ENCODE results near the gene PHRF1.

The PHRF1 gene

DNA sequence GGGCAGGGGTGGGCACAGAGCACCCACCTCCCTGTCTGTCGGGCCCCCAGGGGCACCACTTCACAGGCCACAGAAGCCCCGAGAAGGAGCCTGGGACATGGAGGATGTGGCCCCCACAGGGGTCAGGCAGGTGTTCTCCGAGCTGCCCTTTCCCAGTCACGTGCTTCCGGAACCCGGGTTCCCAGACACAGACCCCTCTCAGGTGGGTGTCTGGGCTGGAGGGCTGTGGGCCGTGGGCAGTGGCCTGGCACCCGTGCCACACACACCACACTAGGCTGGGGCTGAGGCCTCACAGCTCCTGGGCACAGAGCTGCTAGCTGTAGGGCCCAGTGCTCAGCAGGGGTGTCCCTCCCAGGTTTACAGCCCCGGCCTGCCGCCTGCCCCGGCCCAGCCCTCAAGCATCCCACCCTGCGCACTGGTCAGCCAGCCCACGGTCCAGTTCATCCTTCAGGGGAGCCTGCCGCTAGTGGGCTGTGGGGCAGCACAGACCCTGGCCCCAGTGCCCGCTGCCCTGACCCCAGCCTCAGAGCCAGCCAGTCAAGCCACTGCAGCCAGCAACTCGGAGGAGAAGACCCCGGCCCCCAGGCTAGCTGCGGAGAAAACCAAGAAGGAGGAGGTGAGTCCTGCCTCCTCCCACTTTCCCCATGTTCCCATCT lies 34.0 kb downstream of the PHRF1 start:
- no peak for TF ChIP-seq CTCF (IDR thresholded peaks at IDR 0.05; ENCODE audit: insufficient read depth, missing control alignments)
- FAIRE-seq (no peak), DNase-seq (ENCODE audit: insufficient read length, low spot score) (no peak)

GRCh38 chr11:611001-611996 lies 35.0 kb downstream of the PHRF1 start:
- FAIRE-seq = no peak
- DNase-seq (ENCODE audit: insufficient read length, low spot score) = no peak
- no peak for TF ChIP-seq CTCF (IDR thresholded peaks at IDR 0.05; ENCODE audit: insufficient read depth, missing control alignments)

DNA sequence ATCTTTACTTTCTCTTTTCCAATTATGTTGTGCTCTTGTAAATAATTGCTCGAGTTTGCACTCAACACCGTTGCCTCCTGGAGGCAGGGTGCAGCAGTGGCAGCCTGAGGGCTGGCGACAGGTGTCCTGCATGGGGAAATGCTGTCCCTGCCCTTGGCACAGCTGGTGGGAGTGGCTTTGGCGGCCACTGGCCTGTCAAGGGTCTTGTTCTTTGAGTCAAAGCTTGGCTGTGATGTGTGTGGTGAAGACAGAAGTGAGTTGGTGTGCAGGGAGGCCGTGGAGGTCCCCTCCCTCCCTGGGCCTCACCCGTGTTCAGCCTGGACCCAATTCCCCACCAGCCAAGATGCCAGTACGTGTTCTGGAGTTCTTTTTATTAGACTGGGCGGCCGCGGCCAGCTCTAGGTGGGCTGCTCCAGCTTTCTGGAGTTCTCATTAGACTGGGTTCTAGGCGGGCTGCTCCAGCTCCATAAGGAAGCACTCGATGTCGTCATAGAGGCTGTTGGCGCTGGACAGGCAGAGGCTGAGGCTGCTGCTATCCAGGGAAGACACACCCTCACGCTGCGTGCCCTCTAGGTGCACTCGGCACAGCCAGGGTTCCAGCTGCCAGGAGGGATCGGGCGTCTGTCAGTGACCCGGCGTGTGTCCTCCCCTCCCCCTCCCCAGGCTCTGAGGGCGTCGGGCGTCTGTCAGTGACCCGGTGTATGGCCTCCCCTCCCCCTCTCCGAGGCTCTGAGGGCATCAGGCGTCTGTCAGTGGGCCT lies 36.1 kb downstream of the PHRF1 start:
- DNase-seq (ENCODE audit: insufficient read length, low spot score) (no peak), FAIRE-seq (no peak)
- no peak for TF ChIP-seq CTCF (IDR thresholded peaks at IDR 0.05; ENCODE audit: insufficient read depth, missing control alignments)

- no peak for DNase-seq (ENCODE audit: insufficient read length, low spot score)
- no peak for FAIRE-seq
- no peak for TF ChIP-seq CTCF (IDR thresholded peaks at IDR 0.05; ENCODE audit: insufficient read depth, missing control alignments)
These were observed 36.7 kb downstream of the PHRF1 start for GRCh38 chr11:612961-613300.

- no peak for FAIRE-seq
- DNase-seq (ENCODE audit: insufficient read length, low spot score) = peak; percentile 32
- no peak for TF ChIP-seq CTCF (IDR thresholded peaks at IDR 0.05; ENCODE audit: insufficient read depth, missing control alignments)
These were observed 37.2 kb downstream of the PHRF1 start for GRCh38 chr11:613369-613968.

DNA sequence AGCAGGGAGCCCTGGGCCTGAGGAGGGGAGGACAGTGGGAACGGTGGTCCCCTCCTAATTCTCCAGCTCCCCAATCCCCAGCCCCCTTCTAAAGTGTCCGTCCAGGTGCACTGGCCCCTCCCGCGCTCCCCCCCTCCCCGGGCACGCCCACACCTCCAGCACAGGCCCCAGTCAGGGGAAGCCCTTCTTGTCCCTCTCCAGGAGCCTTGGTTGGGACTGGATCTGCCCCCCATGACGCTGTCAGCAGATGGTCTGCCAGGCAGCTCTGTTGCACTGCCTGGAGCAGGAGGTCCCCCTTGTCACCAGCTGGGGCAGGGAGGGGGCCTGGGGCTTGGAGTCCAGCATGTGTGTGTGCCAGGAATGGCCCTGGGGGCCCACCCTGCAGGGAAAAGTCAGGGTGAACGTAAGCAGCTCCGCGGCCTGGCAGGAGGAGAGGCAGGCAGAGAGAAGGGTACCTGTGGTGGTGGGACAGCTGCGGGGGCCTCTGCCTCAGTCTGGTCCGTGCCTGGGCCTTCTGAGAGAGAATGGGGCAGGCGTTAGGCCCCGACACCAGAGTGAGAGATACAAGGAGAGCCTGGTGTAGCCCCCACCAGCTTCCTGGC lies 37.9 kb downstream of the PHRF1 start:
- FAIRE-seq = no peak

More for the DNA sequence above, 37.9 kb downstream of the PHRF1 start:
- no peak for TF ChIP-seq CTCF (IDR thresholded peaks at IDR 0.05; ENCODE audit: insufficient read depth, missing control alignments)
- no peak for DNase-seq (ENCODE audit: insufficient read length, low spot score)

All from D721Med (cell line).